ENCODE results near the gene SYCP2. TPM values are rescaled to one million over a fixed set of nuclear protein-coding genes. Genes with fewer than 3 reads are reported as not detected.

Gene SYCP2
- total RNA-seq, 2 donors from 2014 or later: 5.0 to 11.9 TPM

DNA sequence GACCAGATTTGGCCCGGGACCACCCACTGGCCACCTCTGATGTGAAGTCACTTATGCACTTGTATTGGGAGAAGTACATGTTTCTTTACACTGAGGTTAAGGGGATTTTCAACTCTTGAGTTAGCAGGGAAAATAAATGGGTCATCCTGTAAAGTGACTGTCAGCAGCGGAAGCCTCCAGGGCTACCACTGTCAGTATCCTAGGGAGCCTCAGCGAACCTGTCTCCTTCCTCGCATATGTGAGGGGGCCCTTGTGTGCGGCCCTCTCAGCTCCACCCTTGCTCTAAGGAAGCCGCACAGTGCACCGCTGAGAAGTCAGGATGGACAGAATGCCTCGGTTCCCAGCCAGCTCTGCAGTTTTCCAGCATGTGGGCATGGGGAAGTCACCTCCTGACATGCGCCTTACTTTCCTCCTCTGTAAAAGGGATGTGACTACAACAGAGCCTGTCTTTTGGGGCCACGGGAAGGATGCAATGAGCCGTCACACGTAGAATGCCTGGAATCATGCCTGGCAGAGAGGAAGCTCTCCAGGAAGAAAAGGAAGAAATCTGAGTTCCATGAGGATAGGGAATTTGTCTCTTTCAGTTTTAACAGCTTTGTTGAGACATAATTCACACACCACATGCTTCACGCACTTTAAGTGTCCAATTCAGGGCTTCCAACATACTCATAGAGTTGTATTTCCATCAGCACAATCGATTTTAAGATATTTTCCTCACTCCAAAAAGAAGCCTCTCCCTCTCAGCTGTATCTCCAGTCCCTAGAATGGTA lies 115.4 kb downstream of the SYCP2 start:
- ATAC-seq (replicated peaks in 1 of 2): no peak
- Mint-ChIP-seq H3K4me1 (ENCODE audit: low read depth) (no peaks in the 10 kb centered on the region), H3K27me3 (ENCODE audit: low read depth) (peaks cover 4% of the 10 kb centered on the region)

DNA sequence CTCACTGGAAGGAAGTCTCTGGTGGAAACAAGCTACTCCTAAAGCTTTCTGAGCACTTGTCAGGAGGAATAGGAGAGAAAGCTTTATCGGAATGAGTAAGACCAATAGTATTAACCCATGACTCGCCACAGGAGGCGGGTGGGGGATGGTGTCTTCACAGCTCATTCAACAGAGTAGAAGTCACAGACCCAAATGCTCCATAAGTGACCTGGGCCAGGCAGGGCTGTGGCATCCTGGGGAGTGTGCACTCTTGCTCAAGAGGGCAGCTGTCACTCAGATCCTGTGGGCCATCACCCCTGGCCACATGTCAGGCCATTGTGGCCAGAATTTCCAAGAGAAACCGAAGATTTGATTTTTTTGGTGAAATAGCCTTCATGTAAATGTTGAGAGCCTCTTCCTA lies 116.0 kb downstream of the SYCP2 start:
- H3K36me3 Mint-ChIP-seq (ENCODE audit: insufficient read depth in 2 of 2): no peaks in the 10 kb centered on the region
- H3K4me3 Mint-ChIP-seq: no peak overlapping the region
- H3K4me1 Mint-ChIP-seq (ENCODE audit: low read depth): no peaks in the 10 kb centered on the region
- H3K27me3 Mint-ChIP-seq (ENCODE audit: low read depth): peaks cover 4% of the 10 kb centered on the region
- ATAC-seq (replicated peaks in 1 of 2) (no peak), DNase-seq (no peak)
- H3K27ac Mint-ChIP-seq: no peak overlapping the region
- H3K9me3 Mint-ChIP-seq: no peaks in the 10 kb centered on the region

More for the DNA sequence above, 115.4 kb downstream of the SYCP2 start:
- Mint-ChIP-seq H3K4me3 (no peak overlapping the region), H3K27ac (no peak overlapping the region), H3K36me3 (ENCODE audit: insufficient read depth in 2 of 2) (no peaks in the 10 kb centered on the region), H3K9me3 (no peaks in the 10 kb centered on the region)
- DNase-seq: no peak

- ATAC-seq (replicated peaks in 1 of 2): no peak
- no peak for DNase-seq
- Mint-ChIP-seq H3K27ac (no peak overlapping the region), H3K27me3 (ENCODE audit: low read depth) (peaks cover 4% of the 10 kb centered on the region), H3K4me1 (ENCODE audit: low read depth) (no peaks in the 10 kb centered on the region), H3K9me3 (no peaks in the 10 kb centered on the region), H3K4me3 (no peak overlapping the region), H3K36me3 (ENCODE audit: insufficient read depth in 2 of 2) (no peaks in the 10 kb centered on the region)
These were observed 117.2 kb downstream of the SYCP2 start for GRCh38 chr20:59816146-59816738.

- no peaks in the 10 kb centered on the region for H3K4me1 Mint-ChIP-seq (ENCODE audit: low read depth)
- no peaks in the 10 kb centered on the region for H3K36me3 Mint-ChIP-seq (ENCODE audit: insufficient read depth in 2 of 2)
- H3K9me3 Mint-ChIP-seq: no peaks in the 10 kb centered on the region
These were observed 118.5 kb downstream of the SYCP2 start for GRCh38 chr20:59814840-59815340.

GRCh38 chr20:59813948-59814839 lies 119.2 kb downstream of the SYCP2 start:
- Mint-ChIP-seq H3K27ac (no peak overlapping the region), H3K36me3 (ENCODE audit: insufficient read depth in 2 of 2) (no peaks in the 10 kb centered on the region), H3K27me3 (ENCODE audit: low read depth) (no peaks in the 10 kb centered on the region), H3K4me3 (no peak overlapping the region), H3K9me3 (no peaks in the 10 kb centered on the region), H3K4me1 (ENCODE audit: low read depth) (no peaks in the 10 kb centered on the region)
- ATAC-seq (replicated peaks in 1 of 2) (no peak), DNase-seq (no peak)

More at GRCh38 chr20:59814840-59815340, 118.5 kb downstream of the SYCP2 start:
- no peak for ATAC-seq (replicated peaks in 1 of 2)
- no peaks in the 10 kb centered on the region for H3K27me3 Mint-ChIP-seq (ENCODE audit: low read depth)
- H3K4me3 Mint-ChIP-seq: no peak overlapping the region
- no peak overlapping the region for H3K27ac Mint-ChIP-seq
- no peak for DNase-seq

Other genes with a start within 250 kb of the SYCP2 start
- gene PPP1R3D, start 6.7 kb upstream of the SYCP2 start, total RNA-seq: 1 to 10 TPM; 5.7 to 6.2 TPM
- gene FAM217B, start 6.8 kb upstream of the SYCP2 start, total RNA-seq: 10 to 100 TPM; 18.2 to 20.4 TPM
- gene CDH26, start 24.8 kb upstream of the SYCP2 start, total RNA-seq: 1 to 10 TPM; 2.4 to 3.1 TPM

Data from activated T-cell treated with anti-CD3 and anti-CD28 coated beads, Interleukin-2, amount 50 U/mL, for 72 hours (primary cell).